GM10248 (cell line): ENCODE results near the gene TMEM231.

Experiments
- CTCF ChIA-PET: fragments of 300-600 bp; sonication (Branson Sonifier 250); formaldehyde crosslinking; extraction: SDS; loops from one replicate; lab custom pipeline; 2021; ENCODE audit warnings: antibody characterized with exemption; lab: Yijun Ruan, JAX
- POLR2A ChIA-PET: fragments of 350-650 bp; sonication (Branson Sonifier 250); formaldehyde crosslinking; extraction: SDS; loops from one replicate; lab custom pipeline; 2020; ENCODE audit warnings: antibody characterized with exemption; lab: Yijun Ruan, JAX
- DNase-seq: peaks from one replicate; pipeline ENCODE4 v3.0.0; 2012; ENCODE audit errors: extremely low spot score
- CTCF ChIP-seq: IDR thresholded peaks from 2 replicates; pipeline ENCODE4 v1.5.1; 2012; ENCODE audit warnings: mild to moderate bottlenecking, low read depth; ENCODE audit errors: extremely low read depth, missing control alignments, control extremely low read depth

TMEM231 gene, protein sequence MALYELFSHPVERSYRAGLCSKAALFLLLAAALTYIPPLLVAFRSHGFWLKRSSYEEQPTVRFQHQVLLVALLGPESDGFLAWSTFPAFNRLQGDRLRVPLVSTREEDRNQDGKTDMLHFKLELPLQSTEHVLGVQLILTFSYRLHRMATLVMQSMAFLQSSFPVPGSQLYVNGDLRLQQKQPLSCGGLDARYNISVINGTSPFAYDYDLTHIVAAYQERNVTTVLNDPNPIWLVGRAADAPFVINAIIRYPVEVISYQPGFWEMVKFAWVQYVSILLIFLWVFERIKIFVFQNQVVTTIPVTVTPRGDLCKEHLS

DNA sequence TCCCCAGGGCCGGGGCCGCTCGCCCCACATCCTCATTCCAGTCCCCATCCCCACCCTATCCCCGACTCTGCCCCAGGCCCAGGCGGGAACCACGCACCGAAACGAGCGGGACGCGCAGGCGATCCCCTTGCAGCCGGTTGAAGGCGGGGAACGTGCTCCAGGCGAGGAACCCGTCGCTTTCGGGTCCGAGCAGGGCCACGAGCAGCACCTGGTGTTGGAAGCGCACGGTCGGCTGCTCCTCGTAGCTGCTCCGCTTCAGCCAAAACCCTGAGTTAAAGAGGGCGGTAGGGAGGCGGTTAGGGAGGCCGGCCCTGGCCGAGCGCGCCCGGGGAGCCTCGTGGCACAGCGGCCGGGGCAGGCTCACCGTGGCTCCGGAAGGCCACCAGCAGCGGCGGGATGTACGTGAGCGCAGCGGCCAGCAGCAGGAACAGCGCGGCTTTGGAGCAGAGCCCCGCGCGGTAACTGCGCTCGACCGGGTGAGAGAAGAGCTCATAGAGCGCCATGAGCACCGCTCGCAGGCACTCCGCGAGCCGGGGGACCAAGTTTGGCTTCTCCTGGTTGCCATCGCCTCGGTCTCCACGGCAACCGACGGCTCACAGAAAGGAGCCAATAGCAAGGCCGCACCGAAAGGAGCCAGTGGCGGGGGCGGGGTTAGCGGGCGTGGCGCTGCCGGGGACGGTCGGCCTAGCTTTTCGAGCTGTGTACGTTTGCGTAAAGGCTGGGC lies at the start of gene TMEM231:
TMEM231 (minus strand) TSS at position 546 of the 724 bp plus-strand sequence; CDS start at position 503, 43 bp downstream.
- DNase-seq: peak; percentile 97

DNA sequence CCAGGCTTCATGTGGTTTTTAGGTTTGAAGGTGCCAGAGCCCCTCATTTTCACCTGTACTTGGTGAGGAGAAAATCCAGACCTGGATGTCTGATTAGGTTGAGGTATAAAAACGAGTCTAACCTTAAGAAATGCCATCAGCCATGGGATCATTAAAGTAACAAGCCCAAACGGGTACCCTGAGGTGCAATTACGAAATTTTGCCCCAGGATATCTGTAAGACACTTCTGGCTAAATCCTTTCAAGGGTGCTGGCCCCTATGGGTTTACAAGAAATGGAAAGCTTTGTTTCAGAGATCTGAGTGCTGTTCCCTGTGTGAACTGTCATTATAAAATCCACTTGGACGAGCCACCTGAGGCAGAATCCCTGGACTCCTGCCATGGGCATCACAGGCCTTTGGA lies 47.2 kb upstream of the TMEM231 start:
- no peak for TF ChIP-seq CTCF
- ChIA-PET POLR2A (interaction anchor here (0.5 kb wide), 1 partner anchor 15 kb away, joined by 4 read pairs; no protein-coding TSS in a partner anchor), CTCF (interaction anchor here (1.1 kb wide), 1 partner anchor 18 kb away, joined by 3 read pairs; no protein-coding TSS in a partner anchor)
- no peak for DNase-seq

More for the DNA sequence above, at the start of gene TMEM231:
- CTCF ChIA-PET: interaction anchor here (1.0 to 13.8 kb wide), 5 partner anchors 9 to 90 kb away, joined by 4 to 104 read pairs (median 13); partner anchors contain the start of genes ADAT1, GABARAPL2 and TMEM170A
- TF ChIP-seq CTCF: no peak
- POLR2A ChIA-PET: interaction anchor here (1.0 kb wide), 1 partner anchor 10 kb away, joined by 10 read pairs; the partner anchor contains the start of gene GABARAPL2

GRCh38 chr16:75599452-75600277 lies 43.6 kb upstream of the TMEM231 start:
- POLR2A ChIA-PET: no interaction called here

GRCh38 chr16:75593825-75594820 lies 38.1 kb upstream of the TMEM231 start:
- POLR2A ChIA-PET: no interaction called here
- no peak for DNase-seq

More at GRCh38 chr16:75599452-75600277, 43.6 kb upstream of the TMEM231 start:
- TF ChIP-seq CTCF: no peak
- no peak for DNase-seq
- CTCF ChIA-PET: interaction anchor here (0.9 to 1.9 kb wide), 7 partner anchors 9 to 24 kb away, joined by 3 to 5 read pairs (median 4); no protein-coding TSS in a partner anchor

More at GRCh38 chr16:75593825-75594820, 38.1 kb upstream of the TMEM231 start:
- no peak for TF ChIP-seq CTCF
- CTCF ChIA-PET: interaction anchor here (0.9 to 1.9 kb wide), 5 partner anchors 10 to 77 kb away, joined by 3 to 5 read pairs (median 4); no protein-coding TSS in a partner anchor
